PC-9 (cell line): ENCODE results near the gene LRP1B. TPM values are rescaled to one million over a fixed set of nuclear protein-coding genes. Genes with fewer than 3 reads are reported as not detected.

Experiments
- BruUV-seq: library from RNA; stranded (reverse); fragments of 400-500 nt; replicated peaks from 2 replicates; lab custom pipeline; 2021; lab: Mats Ljungman, UMichigan
- CTCF ChIA-PET: fragments of 300-600 bp; sonication (Branson Sonifier 250); formaldehyde crosslinking; loops from one replicate; lab custom pipeline; 2022; ENCODE audit warnings: antibody characterized with exemption; lab: Charles Lee
- POLR2A ChIA-PET: fragments of 300-600 bp; sonication (Branson Sonifier 250); formaldehyde crosslinking; loops from one replicate; lab custom pipeline; 2022; ENCODE audit warnings: antibody characterized with exemption; ENCODE audit not compliant: unreplicated experiment; lab: Charles Lee
- DNase-seq, 2 experiments: peaks; one replicate each; pipeline versions ENCODE4 v3.0.0 to v3.0.0-alpha.2; 2015 to 2022; ENCODE audit warnings: mixed read lengths in 1 of 2
- H2AFZ ChIP-seq: fragments of 200-600 bp; sonication (generic); 2 replicates; pipeline ENCODE4 v1.8.1; 2017; ENCODE audit warnings: antibody characterized with exemption
- H3F3A ChIP-seq: fragments of 200-600 bp; sonication (generic); 2 replicates; pipeline ENCODE4 v1.8.1; 2017; ENCODE audit warnings: antibody characterized with exemption, mild to moderate bottlenecking, low read depth; ENCODE audit not compliant: insufficient read depth
- H3K27ac ChIP-seq: fragments of 200-600 bp; sonication (generic); 2 replicates; pipeline ENCODE4 v1.6.1; 2016; ENCODE audit warnings: mixed run types
- H3K27me3 ChIP-seq: fragments of 200-600 bp; sonication (generic); 2 replicates; pipeline ENCODE4 v1.6.1; 2016; ENCODE audit warnings: low read depth, mixed run types; ENCODE audit not compliant: insufficient read depth
- H3K36me3 ChIP-seq: fragments of 200-600 bp; sonication (generic); 2 replicates; pipeline ENCODE4 v1.6.1; 2016; ENCODE audit warnings: low read depth, mixed run types
- H3K4me1 ChIP-seq: fragments of 200-600 bp; sonication (generic); replicated peaks from 2 replicates; pipeline ENCODE4 v1.6.1; 2016; ENCODE audit warnings: mixed run types; ENCODE audit not compliant: insufficient read depth
- H3K4me2 ChIP-seq: fragments of 200-600 bp; sonication (generic); 2 replicates; pipeline ENCODE4 v1.6.1; 2017; ENCODE audit warnings: mixed run types
- H3K4me3 ChIP-seq: fragments of 200-600 bp; sonication (generic); 2 replicates; pipeline ENCODE4 v1.6.1; 2016; ENCODE audit warnings: mixed run types
- H3K79me2 ChIP-seq: fragments of 200-600 bp; sonication (generic); 2 replicates; pipeline ENCODE4 v1.6.1; 2017; ENCODE audit warnings: low read depth, mixed run types
- H3K9me2 ChIP-seq: fragments of 200-600 bp; sonication (generic); 2 replicates; pipeline ENCODE4 v1.8.1; 2017; ENCODE audit warnings: mild to moderate bottlenecking; ENCODE audit not compliant: insufficient read depth
- H3K9me3 ChIP-seq: fragments of 200-600 bp; sonication (generic); 2 replicates; pipeline ENCODE4 v1.8.1; 2016; ENCODE audit warnings: low read depth; ENCODE audit not compliant: insufficient read depth
- H4K20me1 ChIP-seq: fragments of 200-600 bp; sonication (generic); 2 replicates; pipeline ENCODE4 v1.8.1; 2017; ENCODE audit not compliant: insufficient read depth
- EZH2 ChIP-seq: fragments of 200-600 bp; sonication (generic); IDR thresholded peaks from 2 replicates; pipeline ENCODE4 v1.8.0; 2017; ENCODE audit warnings: antibody characterized with exemption, low read depth
- intact Hi-C: fragments of 100-400 bp; cut with micrococcal nuclease; formaldehyde crosslinking; loops from one replicate; pipeline ENCODE4 v1.10.0; 2022; ENCODE audit not compliant: unreplicated experiment
- total RNA-seq: library from RNA; stranded (reverse); gene quantifications from 2 replicates; pipeline ENCODE4 v1.2.3, GENCODE V29; 2021
- TF ChIP-seq, protein P1 (sequence below): fragments of 200-600 bp; sonication (generic); conservative IDR thresholded peaks from 2 replicates; pipeline ENCODE4 v1.6.1; 2017; ENCODE audit warnings: mixed run types, antibody characterized with exemption, mild to moderate bottlenecking, moderate library complexity

The LRP1B gene
- total RNA-seq, 1 experiment from 2014 or later = 1.7 TPM

DNA sequence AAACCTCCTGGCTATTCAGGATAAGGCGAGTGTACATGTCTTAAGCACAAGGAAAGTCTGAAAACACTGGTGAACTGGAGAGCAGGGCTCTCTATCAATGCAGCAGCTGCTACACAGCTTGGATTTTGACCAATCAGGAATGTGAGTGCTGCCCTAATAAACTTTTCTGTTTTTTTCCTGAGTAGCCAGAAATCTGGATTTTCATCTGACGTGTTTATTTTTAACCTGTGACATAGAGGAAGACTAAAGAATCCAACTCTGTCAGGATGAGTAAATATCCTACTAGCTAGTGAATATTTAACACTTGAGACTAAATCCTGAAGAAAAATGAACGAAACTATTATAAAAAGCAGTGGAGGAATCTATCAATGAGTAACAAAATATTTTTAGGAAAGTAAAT is 1638.9 kb downstream of the LRP1B start:
- DNase-seq = no peak
- H3K27me3 ChIP-seq = no peaks in the 10 kb centered on the region
- intact Hi-C loops = no loop called here
- ChIA-PET POLR2A (no interaction called here), CTCF (no interaction called here)
- no peaks in the 10 kb centered on the region for H3K79me2 ChIP-seq
- no peaks in the 10 kb centered on the region for H3K9me3 ChIP-seq
- H3K27ac ChIP-seq = no peak overlapping the region
- H3K4me2 ChIP-seq = no peak overlapping the region
- H3K4me1 ChIP-seq = no peaks in the 10 kb centered on the region
- no peak overlapping the region for H2AFZ ChIP-seq
- H3F3A ChIP-seq = no peaks in the 10 kb centered on the region
- no peaks in the 10 kb centered on the region for H4K20me1 ChIP-seq
- no peak overlapping the region for H3K4me3 ChIP-seq
- no peaks in the 10 kb centered on the region for H3K9me2 ChIP-seq
- no TSS peak for BruUV-seq
- TF ChIP-seq, protein P1, sequence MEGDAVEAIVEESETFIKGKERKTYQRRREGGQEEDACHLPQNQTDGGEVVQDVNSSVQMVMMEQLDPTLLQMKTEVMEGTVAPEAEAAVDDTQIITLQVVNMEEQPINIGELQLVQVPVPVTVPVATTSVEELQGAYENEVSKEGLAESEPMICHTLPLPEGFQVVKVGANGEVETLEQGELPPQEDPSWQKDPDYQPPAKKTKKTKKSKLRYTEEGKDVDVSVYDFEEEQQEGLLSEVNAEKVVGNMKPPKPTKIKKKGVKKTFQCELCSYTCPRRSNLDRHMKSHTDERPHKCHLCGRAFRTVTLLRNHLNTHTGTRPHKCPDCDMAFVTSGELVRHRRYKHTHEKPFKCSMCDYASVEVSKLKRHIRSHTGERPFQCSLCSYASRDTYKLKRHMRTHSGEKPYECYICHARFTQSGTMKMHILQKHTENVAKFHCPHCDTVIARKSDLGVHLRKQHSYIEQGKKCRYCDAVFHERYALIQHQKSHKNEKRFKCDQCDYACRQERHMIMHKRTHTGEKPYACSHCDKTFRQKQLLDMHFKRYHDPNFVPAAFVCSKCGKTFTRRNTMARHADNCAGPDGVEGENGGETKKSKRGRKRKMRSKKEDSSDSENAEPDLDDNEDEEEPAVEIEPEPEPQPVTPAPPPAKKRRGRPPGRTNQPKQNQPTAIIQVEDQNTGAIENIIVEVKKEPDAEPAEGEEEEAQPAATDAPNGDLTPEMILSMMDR = no peak
- TF ChIP-seq EZH2 = no peak
- H3K36me3 ChIP-seq = no peaks in the 10 kb centered on the region

DNA sequence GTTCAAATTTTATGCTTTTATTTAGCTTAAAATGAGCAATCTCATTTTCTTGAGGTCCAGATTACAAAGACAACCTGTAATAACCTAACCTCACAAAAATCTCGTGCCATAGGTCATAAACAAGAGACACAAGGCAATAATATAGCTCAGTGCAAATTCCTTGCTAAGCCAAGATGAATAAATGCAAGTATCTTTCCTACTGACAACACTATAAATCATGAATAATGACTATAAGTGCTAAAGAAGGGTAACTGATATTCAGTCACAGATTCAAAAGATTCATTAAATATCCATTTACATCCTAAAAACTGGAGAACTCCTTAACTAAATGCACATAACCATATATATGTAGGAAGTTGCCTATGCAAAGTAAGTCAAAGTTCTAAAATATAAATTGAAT is 1641.6 kb downstream of the LRP1B start:
- intact Hi-C loops = no loop called here
- ChIA-PET POLR2A (no interaction called here), CTCF (no interaction called here)
- no peaks in the 10 kb centered on the region for H3K9me2 ChIP-seq
- H3K79me2 ChIP-seq = no peaks in the 10 kb centered on the region
- H4K20me1 ChIP-seq = no peaks in the 10 kb centered on the region
- no peak overlapping the region for H2AFZ ChIP-seq
- no peak overlapping the region for H3K27ac ChIP-seq
- H3K27me3 ChIP-seq = no peaks in the 10 kb centered on the region
- no peaks in the 10 kb centered on the region for H3K4me1 ChIP-seq
- BruUV-seq = no TSS peak
- no peak for TF ChIP-seq EZH2
- TF ChIP-seq, protein P1 = no peak
- no peaks in the 10 kb centered on the region for H3K36me3 ChIP-seq
- no peaks in the 10 kb centered on the region for H3K9me3 ChIP-seq
- no peak overlapping the region for H3K4me2 ChIP-seq
- H3K4me3 ChIP-seq = no peak overlapping the region
- no peak for DNase-seq
- no peaks in the 10 kb centered on the region for H3F3A ChIP-seq

DNA sequence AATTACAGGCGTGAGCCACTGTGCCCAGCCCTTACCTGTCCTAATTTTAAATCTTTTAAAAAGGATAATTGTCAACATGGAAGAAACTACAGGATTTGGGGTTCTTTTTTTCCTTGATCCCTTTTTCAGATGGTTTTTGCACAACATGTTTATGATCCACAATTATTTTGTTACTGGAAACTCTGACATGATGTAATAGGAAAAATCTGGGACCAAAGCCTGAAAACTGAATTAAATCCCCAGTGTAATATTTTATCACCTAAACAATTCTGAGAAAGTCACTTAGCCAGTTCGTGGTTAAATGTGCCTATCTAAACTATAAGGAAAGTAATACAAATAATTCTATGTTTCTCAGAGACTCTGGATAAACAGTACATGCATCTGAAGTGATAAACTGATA is 1649.7 kb downstream of the LRP1B start:
- Histone ChIP-seq H3K27me3 (no peaks in the 10 kb centered on the region), H3K4me1 (no peaks in the 10 kb centered on the region), H3K79me2 (no peaks in the 10 kb centered on the region), H3K4me2 (no peak overlapping the region), H3K9me3 (no peaks in the 10 kb centered on the region), H3K9me2 (no peaks in the 10 kb centered on the region), H3F3A (no peaks in the 10 kb centered on the region), H3K4me3 (no peak overlapping the region), H3K27ac (no peak overlapping the region), H3K36me3 (no peaks in the 10 kb centered on the region), H4K20me1 (no peaks in the 10 kb centered on the region), H2AFZ (no peak overlapping the region)
- no TSS peak for BruUV-seq
- ChIA-PET CTCF (no interaction called here), POLR2A (no interaction called here)
- TF ChIP-seq EZH2 = no peak
- TF ChIP-seq, protein P1 = no peak
- intact Hi-C loops = no loop called here
- DNase-seq = no peak
